HCT116 (cell line): Measurements from ENCODE around the gene COPS2. TPM values are rescaled to one million over a fixed set of nuclear protein-coding genes. Genes with fewer than 3 reads are reported as not detected.
A peak's percentile ranks its signal among the peaks of the same experiment; 100 is the strongest.

Source experiments
- ATAC-seq: fragments of 200-7000 bp; cut with Tn5 transposase; 2 replicates; pipeline ENCODE4 v1.9.1; 2020; ENCODE audit warnings: mild to moderate bottlenecking, moderate library complexity
- BruUV-seq: library from RNA; stranded (reverse); fragments of 400-500 nt; replicated peaks from 2 replicates; lab custom pipeline; 2021; lab: Mats Ljungman, UMichigan
- CTCF ChIA-PET: fragments of 300-600 bp; sonication (Branson Sonifier 250); formaldehyde crosslinking; loops from one replicate; lab custom pipeline; 2021; ENCODE audit warnings: antibody characterized with exemption; lab: Charles Lee
- POLR2A ChIA-PET: fragments of 300-600, 350-600 bp; sonication (Branson Sonifier 250); formaldehyde crosslinking; loops from one replicate; lab custom pipeline; 2021; ENCODE audit warnings: antibody characterized with exemption; lab: Charles Lee
- RAD21 ChIA-PET, 2 experiments: fragments of 300-600 bp; sonication (Branson Sonifier 250); formaldehyde crosslinking; loops; one replicate each; lab custom pipeline; 2023; ENCODE audit warnings: low total read pairs in 2 of 2; ENCODE audit not compliant: uncharacterized antibody in 2 of 2, unreplicated experiment in 2 of 2, low non-redundant PET in 1 of 2; lab: Charles Lee
- DNase-seq: peaks from one replicate; pipeline ENCODE4 v3.0.0-alpha.2; 2010; ENCODE audit warnings: low read depth, low spot score
- H2AFZ ChIP-seq: fragments of 200-600 bp; shearing (Covaris generic), sonication (generic); 2 replicates; pipeline ENCODE4 v1.6.1; 2017; ENCODE audit warnings: low read depth, mixed run types, mixed read lengths, antibody characterized with exemption, low read length; ENCODE audit not compliant: poor library complexity, severe bottlenecking
- H3K27ac ChIP-seq: 2 replicates; pipeline ENCODE4 v1.5.1; 2012; ENCODE audit warnings: low read depth, low read length
- H3K27me3 ChIP-seq: fragments of 200-600 bp; sonication (generic); 2 replicates; pipeline ENCODE4 v1.6.1; 2016; ENCODE audit warnings: mixed run types, low read length, mixed read lengths; ENCODE audit not compliant: insufficient read depth
- H3K36me3 ChIP-seq, 2 experiments: fragments of 200-500 bp in 1 of 2; fragments of 200-600 bp in 1 of 2; sonication (Bioruptor generic) in 1 of 2; sonication (generic) in 1 of 2; 2 replicates each; pipeline versions ENCODE4 v1.5.1 to v1.6.1; 2014 to 2016; ENCODE audit warnings: low read length in 2 of 2, inconsistent platforms in 1 of 2, mixed read lengths in 1 of 2, mixed run types in 1 of 2; ENCODE audit not compliant: insufficient read depth in 2 of 2, control insufficient read depth in 1 of 2
- H3K4me1 ChIP-seq, 2 experiments: fragments of 200-600 bp in 1 of 2; sonication (generic) in 1 of 2; 2 replicates each; pipeline versions ENCODE4 v1.5.1 to v1.6.1; 2012 to 2017; ENCODE audit warnings: low read length in 2 of 2, inconsistent platforms in 1 of 2, mild to moderate bottlenecking in 1 of 2, mixed read lengths in 1 of 2, mixed run types in 1 of 2, moderate library complexity in 1 of 2; ENCODE audit not compliant: insufficient read depth in 2 of 2, control insufficient read depth in 1 of 2
- H3K4me2 ChIP-seq: fragments of 200-600 bp; sonication (generic); 2 replicates; pipeline ENCODE4 v1.6.1; 2017; ENCODE audit warnings: mixed run types, low read length, mixed read lengths
- H3K4me3 ChIP-seq, 2 experiments: fragments of 200-600 bp in 1 of 2; sonication (generic) in 1 of 2; replicated peaks in 1 of 2; 2 replicates each; pipeline ENCODE4 v1.5.1; 2011 to 2016; ENCODE audit warnings: low read length in 2 of 2, control low read depth in 1 of 2, low read depth in 1 of 2, mild to moderate bottlenecking in 1 of 2, mixed read lengths in 1 of 2, mixed run types in 1 of 2
- H3K79me2 ChIP-seq: fragments of 200-600 bp; sonication (generic); 2 replicates; pipeline ENCODE4 v1.6.1; 2017; ENCODE audit warnings: mild to moderate bottlenecking, mixed run types, low read length, moderate library complexity, mixed read lengths; ENCODE audit not compliant: insufficient read depth
- H3K9ac ChIP-seq: fragments of 200-600 bp; sonication (generic); 2 replicates; pipeline ENCODE4 v1.6.1; 2016; ENCODE audit warnings: low read length, mixed read lengths
- H3K9me2 ChIP-seq: fragments of 200-600 bp; sonication (generic), shearing (Covaris generic); 2 replicates; pipeline ENCODE4 v1.6.1; 2017; ENCODE audit warnings: mixed run types, mild to moderate bottlenecking, moderate library complexity; ENCODE audit not compliant: insufficient read depth
- H3K9me3 ChIP-seq, 2 experiments: fragments of 200-500 bp in 1 of 2; fragments of 200-600 bp in 1 of 2; sonication (Bioruptor generic) in 1 of 2; sonication (generic) in 1 of 2; 2 replicates each; pipeline ENCODE4 v1.6.1; 2014 to 2017; ENCODE audit warnings: low read length in 2 of 2, mixed read lengths in 2 of 2, inconsistent platforms in 1 of 2, low read depth in 1 of 2, mild to moderate bottlenecking in 1 of 2, mixed run types in 1 of 2, moderate library complexity in 1 of 2; ENCODE audit not compliant: control insufficient read depth in 1 of 2, insufficient read depth in 1 of 2
- H4K20me1 ChIP-seq: fragments of 200-600 bp; sonication (generic), shearing (Covaris generic); 2 replicates; pipeline ENCODE4 v1.6.1; 2017; ENCODE audit warnings: mixed run types, mild to moderate bottlenecking, moderate library complexity; ENCODE audit not compliant: insufficient read depth
- CBX3 ChIP-seq: IDR thresholded peaks from 2 replicates; pipeline ENCODE4 v1.6.1; 2012; ENCODE audit warnings: low read depth
- CTCF ChIP-seq, 3 experiments: fragments of 200-600 bp in 1 of 3; sonication (generic) in 1 of 3; IDR thresholded peaks in 2 of 3; conservative IDR thresholded peaks in 1 of 3; 2 replicates each; pipeline ENCODE4 v1.5.1; 2012 to 2017; ENCODE audit warnings: low read depth in 2 of 3, low read length in 2 of 3, antibody characterized with exemption in 1 of 3, borderline replicate concordance in 1 of 3, control low read depth in 1 of 3, mild to moderate bottlenecking in 1 of 3, mixed read lengths in 1 of 3, mixed run types in 1 of 3, moderate library complexity in 1 of 3; ENCODE audit not compliant: insufficient read depth in 1 of 3
- EGR1 ChIP-seq: IDR thresholded peaks from 2 replicates; pipeline ENCODE4 v1.6.1; 2012; ENCODE audit warnings: low read depth
- ELF1 ChIP-seq: IDR thresholded peaks from 2 replicates; pipeline ENCODE4 v1.6.1; 2012; ENCODE audit warnings: low read depth, borderline replicate concordance
- EZH2phosphoT487 ChIP-seq: fragments of 200-600 bp; IDR thresholded peaks from 2 replicates; pipeline ENCODE4 v1.6.1; 2018; ENCODE audit warnings: antibody characterized with exemption, borderline replicate concordance
- FOSL1 ChIP-seq: IDR thresholded peaks from 2 replicates; pipeline ENCODE4 v1.6.1; 2012; ENCODE audit warnings: low read depth
- MAX ChIP-seq: IDR thresholded peaks from 2 replicates; pipeline ENCODE4 v1.6.1; 2012
- POLR2A ChIP-seq: IDR thresholded peaks from 2 replicates; pipeline ENCODE4 v1.7.0; 2011; ENCODE audit warnings: borderline replicate concordance; ENCODE audit not compliant: insufficient read depth, insufficient read length; ENCODE audit errors: extremely low read depth
- POLR2AphosphoS5 ChIP-seq: IDR thresholded peaks from 2 replicates; pipeline ENCODE4 v1.6.1; 2011; ENCODE audit warnings: mild to moderate bottlenecking, low read depth, low read length, moderate library complexity
- REST ChIP-seq: IDR thresholded peaks from 2 replicates; pipeline ENCODE4 v1.6.1; 2012; ENCODE audit warnings: low read depth
- SP1 ChIP-seq: IDR thresholded peaks from 2 replicates; pipeline ENCODE4 v1.6.1; 2012; ENCODE audit warnings: low read depth
- SRF ChIP-seq: IDR thresholded peaks from 2 replicates; pipeline ENCODE4 v1.6.1; 2012; ENCODE audit warnings: low read depth
- YY1 ChIP-seq: IDR thresholded peaks from 2 replicates; pipeline ENCODE4 v1.6.1; 2011; ENCODE audit warnings: low read length, low read depth, moderate library complexity, mild to moderate bottlenecking; ENCODE audit not compliant: insufficient replicate concordance; ENCODE audit errors: extremely low read depth
- ZNF274 ChIP-seq: fragments of 200-500 bp; sonication (Bioruptor generic); IDR thresholded peaks from 2 replicates; pipeline ENCODE4 v1.6.1; 2014; ENCODE audit warnings: mild to moderate bottlenecking, low read depth, low read length, inconsistent platforms
- intact Hi-C: fragments of 100-400 bp; cut with micrococcal nuclease; formaldehyde crosslinking; loops from 2 replicates; pipeline ENCODE4 v1.10.0; 2022
- total RNA-seq: library from RNA; stranded (reverse); gene quantifications from one replicate; pipeline ENCODE4 v1.2.1, GENCODE V29; 2021; ENCODE audit not compliant: unreplicated experiment

COPS2 gene
- total RNA-seq, 1 experiment from 2014 or later = 93.6 TPM

GRCh38 chr15:49154359-49154758 lies 1.0 kb downstream of the COPS2 start:
- H3K9me3 ChIP-seq = no peaks in the 10 kb centered on the region
- peak overlapping the region; percentile 90 for H3K9ac ChIP-seq
- H3K27ac ChIP-seq = no peak overlapping the region
- no peaks in the 10 kb centered on the region for H3K36me3 ChIP-seq
- BruUV-seq = no TSS peak
- ATAC-seq = no peak
- TF ChIP-seq YY1 = no peak
- TF ChIP-seq ZNF274 = no peak
- no peak for TF ChIP-seq CTCF (IDR thresholded peaks at IDR 0.05 in 2 of 3, conservative IDR thresholded peaks at IDR 0.05 in 1 of 3; ENCODE audit: borderline replicate concordance in 1 of 3, insufficient read depth in 1 of 3, low read depth in 2 of 3, low read length in 2 of 3)
- TF ChIP-seq EZH2phosphoT487 = no peak
- TF ChIP-seq, all 23 proteins: peak for 0
- intact Hi-C loops = no loop called here
- H3K9me2 ChIP-seq = no peaks in the 10 kb centered on the region
- DNase-seq = no peak
- H3K79me2 ChIP-seq = peaks cover 72% of the 10 kb centered on the region
- H3K27me3 ChIP-seq = no peaks in the 10 kb centered on the region
- H3K4me1 ChIP-seq = peaks cover 16 to 28% of the 10 kb centered on the region in 2 experiments
- no peak overlapping the region for H2AFZ ChIP-seq
- H4K20me1 ChIP-seq = peaks cover 14% of the 10 kb centered on the region; the same call in 1 of the 2 replicates
- RAD21 ChIA-PET = no interaction called here
- CTCF ChIA-PET = interaction anchor here (1.8 kb wide), 1 partner anchor 8 kb away, joined by 15 read pairs; no protein-coding TSS in a partner anchor
- POLR2A ChIA-PET = interaction anchor here (2.2 kb wide), 1 partner anchor 16 kb away, joined by 16 read pairs; the partner anchor contains the start of gene GALK2
- peak overlapping the region; percentile 92 to 94 for H3K4me3 ChIP-seq
- peak overlapping the region; percentile 84 for H3K4me2 ChIP-seq

DNA sequence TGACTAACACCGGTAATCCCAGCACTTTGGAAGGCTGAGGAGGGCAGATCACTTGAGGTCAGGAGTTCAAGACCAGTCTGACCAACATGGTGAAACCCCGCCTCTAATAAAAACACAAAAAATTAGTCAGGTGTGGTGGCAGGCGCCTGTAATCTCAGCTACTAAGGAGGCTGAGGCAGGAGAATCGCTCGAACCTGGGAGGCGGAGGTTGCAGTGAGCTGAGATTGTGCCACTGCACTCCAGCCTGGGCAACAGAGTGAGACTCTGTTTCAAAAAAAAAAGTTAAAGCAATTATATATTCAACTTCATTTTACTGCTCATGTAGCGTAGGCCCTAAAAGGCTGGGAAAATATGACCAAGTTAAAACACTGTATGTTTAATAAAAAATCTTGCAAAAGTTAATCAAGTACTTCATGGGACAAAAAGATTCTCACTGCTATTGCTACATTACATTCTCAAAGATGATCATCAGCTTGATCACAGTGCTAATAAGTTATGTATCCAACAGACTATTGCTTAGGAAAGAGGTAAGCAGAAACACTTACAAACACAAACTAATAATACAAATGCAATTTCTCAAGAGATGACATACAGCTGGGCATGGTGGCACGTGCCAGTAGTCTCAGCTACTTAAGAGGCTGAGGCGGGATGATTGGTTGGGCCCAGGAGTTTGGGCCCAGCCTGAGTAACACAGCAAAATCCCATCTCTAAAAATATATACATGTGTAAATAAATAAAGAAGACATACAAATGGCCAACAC lies 2.7 kb downstream of the COPS2 start:
- ChIA-PET CTCF (no interaction called here), RAD21 (no interaction called here), POLR2A (no interaction called here)
- no peak overlapping the region for H3K9ac ChIP-seq
- H3K9me2 ChIP-seq = no peaks in the 10 kb centered on the region
- peaks cover 88% of the 10 kb centered on the region for H3K79me2 ChIP-seq
- intact Hi-C loops = no loop called here
- no peak overlapping the region for H3K4me3 ChIP-seq
- no peak overlapping the region for H2AFZ ChIP-seq
- no peak for DNase-seq
- peak overlapping the region; percentile 84; the same call in 1 of the 2 replicates for H3K4me2 ChIP-seq
- no TSS peak for BruUV-seq
- no peaks in the 10 kb centered on the region for H3K36me3 ChIP-seq
- H4K20me1 ChIP-seq = peaks cover 18% of the 10 kb centered on the region; the same call in 1 of the 2 replicates
- H3K27ac ChIP-seq = no peak overlapping the region
- peaks cover 16 to 28% of the 10 kb centered on the region in 2 experiments for H3K4me1 ChIP-seq
- H3K9me3 ChIP-seq = no peaks in the 10 kb centered on the region
- ATAC-seq = no peak
- no peaks in the 10 kb centered on the region for H3K27me3 ChIP-seq
- TF ChIP-seq CBX3 (no peak), POLR2A (no peak), POLR2AphosphoS5 (no peak), FOSL1 (no peak), ELF1 (no peak), SRF (no peak), REST (no peak), SP1 (no peak), ZNF274 (no peak), EGR1 (no peak), MAX (no peak)
